ENCODE results near the gene TPRN.

GRCh38 chr9:137225699-137226331 lies 25.3 kb upstream of the TPRN start:
- TF ChIP-seq NR1H2 (CRISPR knock-in tag; IDR thresholded peaks at IDR 0.05) = no peak
- no peak for TF ChIP-seq CREB1 (CRISPR knock-in tag; IDR thresholded peaks at IDR 0.05)
- no peak for TF ChIP-seq CTCF (IDR thresholded peaks at IDR 0.05)
- no peak for TF ChIP-seq ZNF512 (CRISPR knock-in tag; IDR thresholded peaks at IDR 0.05; ENCODE audit: borderline replicate concordance)

Measured in WTC11 (cell line).